ENCODE data around the gene RAPSN.

RAPSN gene

GRCh38 chr11:47389577-47390421 lies 59.1 kb downstream of the RAPSN start:
- DNase-seq (ENCODE audit: low read depth) = no peak

GRCh38 chr11:47388697-47389576 lies 60.0 kb downstream of the RAPSN start:
- no peak for DNase-seq (ENCODE audit: low read depth)

GRCh38 chr11:47387944-47388696 lies 60.8 kb downstream of the RAPSN start:
- no peak for DNase-seq (ENCODE audit: low read depth)

All from stimulated activated CD4-positive, alpha-beta T cell treated with anti-CD3 and anti-CD28 coated beads, Interleukin-2, amount 100 ng/mL, for 4 hours (primary cell).